Mesodermal cell (in vitro differentiated cells): ENCODE data around the gene SOX13.

Experiments used
- H3K27ac ChIP-seq: 2 replicates; pipeline ENCODE4 v1.7.0; 2013; ENCODE audit warnings: mild to moderate bottlenecking, low read depth, low read length, moderate library complexity; ENCODE audit not compliant: severe bottlenecking
- H3K36me3 ChIP-seq: 2 replicates; pipeline ENCODE4 v1.7.1; 2013; ENCODE audit warnings: mild to moderate bottlenecking, low read length, moderate library complexity; ENCODE audit not compliant: control insufficient read depth, insufficient read depth
- H3K4me1 ChIP-seq: one replicate; pipeline ENCODE4 v1.7.1; 2013; ENCODE audit warnings: mild to moderate bottlenecking, low read length; ENCODE audit not compliant: insufficient read depth, control insufficient read depth, poor library complexity, severe bottlenecking
- H3K4me3 ChIP-seq: 2 replicates; pipeline ENCODE4 v1.7.0; 2013; ENCODE audit warnings: low read length, control low read depth, mild to moderate bottlenecking; ENCODE audit not compliant: insufficient read depth, poor library complexity, severe bottlenecking; ENCODE audit errors: extremely low read depth
- H3K9me3 ChIP-seq: 2 replicates; pipeline ENCODE4 v1.7.1; 2013; ENCODE audit warnings: mild to moderate bottlenecking, low read length, moderate library complexity; ENCODE audit not compliant: control insufficient read depth
- WGBS, 2 experiments: methylation state at CpG; one replicate each; pipeline ENCODE4 v1.1.5; 2013; ENCODE audit warnings: missing lambda C conversion rate in 2 of 2; ENCODE audit not compliant: insufficient coverage in 2 of 2; 5-methylcytosine and 5-hydroxymethylcytosine counted together

The SOX13 gene

DNA sequence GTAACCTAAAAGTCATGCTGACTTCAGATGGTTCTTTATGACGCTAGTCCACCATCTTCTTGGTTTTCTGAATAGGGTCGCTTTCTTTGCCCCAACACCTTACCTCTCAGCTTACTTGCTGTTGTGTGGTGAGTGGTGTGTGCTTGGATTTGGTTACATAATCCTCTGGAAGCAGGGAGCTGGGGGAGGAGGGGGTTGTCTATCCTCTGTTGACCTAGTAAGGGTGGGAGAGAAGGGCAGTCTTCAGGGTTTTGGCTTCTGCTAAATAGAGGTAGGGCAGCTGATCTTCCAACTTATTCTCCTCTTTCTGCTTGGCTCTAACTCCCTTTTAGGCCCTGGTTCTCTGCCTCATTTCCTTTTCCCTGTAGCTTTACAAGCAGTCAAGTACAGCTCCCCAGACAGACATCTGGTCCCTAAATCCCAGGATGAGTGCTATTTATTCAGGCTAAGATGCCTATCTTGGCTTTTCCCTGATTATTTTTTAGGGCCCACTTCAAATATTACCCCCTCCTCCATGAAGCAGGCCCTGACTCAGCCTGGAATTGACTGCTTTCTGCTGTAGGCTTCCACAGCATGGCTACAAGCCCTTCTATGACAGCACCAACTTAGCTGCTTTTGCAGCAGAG is 99.6 kb downstream of the SOX13 start:
- no CpG with 5 or more reads among the region's 2 CpGs for WGBS, 2 experiments
- Histone ChIP-seq H3K36me3 (no peaks in the 10 kb centered on the region), H3K27ac (no peak overlapping the region)

DNA sequence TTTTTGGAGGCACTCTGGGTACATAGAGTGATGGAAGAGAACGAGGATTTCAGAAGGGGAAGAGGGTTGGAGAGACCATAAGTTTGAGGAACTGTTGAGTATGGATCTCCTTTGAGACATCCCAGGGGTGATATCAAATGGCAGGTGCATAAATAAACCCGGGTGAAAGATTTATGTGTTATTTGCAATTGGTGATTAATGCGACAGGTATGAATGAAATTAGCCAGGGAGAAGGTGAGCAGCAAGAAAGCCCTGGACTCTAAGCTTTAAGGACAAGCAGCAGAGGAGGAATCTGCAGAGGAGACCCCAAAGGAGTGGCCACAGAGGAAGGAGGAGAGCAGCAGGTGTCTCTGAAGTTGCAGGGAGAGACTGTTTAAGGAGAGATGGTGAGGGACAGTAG is 102.0 kb downstream of the SOX13 start:
- WGBS, 2 experiments, result 77 to 89% methylated on average over 3 of the region's 3 CpGs
- Histone ChIP-seq H3K27ac (no peak overlapping the region), H3K4me3 (no peak overlapping the region), H3K4me1 (no peaks in the 10 kb centered on the region), H3K36me3 (no peaks in the 10 kb centered on the region), H3K9me3 (peaks cover 8% of the 10 kb centered on the region)

More for the DNA sequence above, 99.6 kb downstream of the SOX13 start:
- Histone ChIP-seq H3K9me3 (peaks cover 21% of the 10 kb centered on the region), H3K4me3 (no peak overlapping the region), H3K4me1 (no peaks in the 10 kb centered on the region)

DNA sequence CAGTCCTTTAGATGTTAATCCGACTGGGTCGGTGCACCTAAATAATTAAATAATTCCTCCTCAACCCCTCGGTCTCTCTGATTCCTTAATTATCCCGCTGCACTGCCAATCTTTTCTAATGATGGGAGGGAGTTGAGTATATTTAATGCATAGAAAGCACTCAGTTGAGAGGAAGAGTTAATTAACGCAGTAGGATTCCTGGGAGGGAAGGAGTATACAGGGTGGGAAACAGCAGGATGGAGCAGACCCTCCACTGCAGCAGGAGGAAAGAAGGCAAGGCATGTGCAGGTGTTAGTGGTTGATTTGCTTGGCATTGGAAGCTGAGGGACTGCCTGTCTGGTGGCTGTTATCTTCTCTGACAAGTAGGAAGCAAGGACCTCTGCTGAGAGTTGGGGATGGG is 103.1 kb downstream of the SOX13 start:
- H3K27ac ChIP-seq, result no peak overlapping the region

DNA sequence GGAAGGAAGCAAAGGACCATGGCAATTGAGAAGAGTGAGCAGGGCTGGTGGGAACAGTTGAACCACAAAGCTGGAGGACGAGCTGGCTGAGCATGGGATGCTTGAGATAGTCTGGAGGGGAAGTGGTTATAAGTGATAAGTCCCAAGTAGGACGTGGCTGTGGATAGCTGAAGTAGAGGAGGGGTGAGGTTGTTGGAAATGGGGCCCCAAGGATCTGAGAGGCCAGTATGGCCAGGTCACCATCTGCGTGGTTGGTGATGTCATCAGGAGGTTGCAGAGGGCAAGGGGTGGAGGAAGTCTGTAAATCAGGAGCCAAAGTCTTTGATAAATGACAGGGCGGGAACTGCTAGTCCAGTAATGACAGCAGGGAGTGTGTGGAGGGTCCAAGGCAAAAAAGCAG is 104.2 kb downstream of the SOX13 start:
- no peaks in the 10 kb centered on the region for H3K4me1 ChIP-seq
- no peak overlapping the region for H3K27ac ChIP-seq
- WGBS, 2 experiments, result 66 to 91% methylated on average over 3 to 4 of the region's 4 CpGs
- H3K9me3 ChIP-seq, result no peaks in the 10 kb centered on the region
- H3K36me3 ChIP-seq, result no peaks in the 10 kb centered on the region
- H3K4me3 ChIP-seq, result no peak overlapping the region

More for the DNA sequence above, 103.1 kb downstream of the SOX13 start:
- Histone ChIP-seq H3K9me3 (no peaks in the 10 kb centered on the region), H3K4me1 (no peaks in the 10 kb centered on the region), H3K4me3 (no peak overlapping the region), H3K36me3 (no peaks in the 10 kb centered on the region)
- 88 to 100% methylated on average over 1 of the region's 5 CpGs for WGBS, 2 experiments
